HEK293 (cell line): ENCODE measurements around the gene FGF12.

Experiments used
- CTCF ChIA-PET: fragments of 350-600 bp; formaldehyde crosslinking; extraction: SDS; loops from one replicate; lab custom pipeline; 2021; ENCODE audit warnings: antibody characterized with exemption; lab: Yijun Ruan, JAX
- POLR2A ChIA-PET: fragments of 300-600 bp; formaldehyde crosslinking; extraction: SDS; loops from one replicate; lab custom pipeline; 2020; ENCODE audit warnings: antibody characterized with exemption, inconsistent platforms; lab: Yijun Ruan, JAX
- H3K27ac ChIP-seq: fragments of 200-500 bp; sonication (Bioruptor generic); 2 replicates; pipeline ENCODE4 v1.5.1; 2014; ENCODE audit warnings: low read depth, low read length, control low read depth, inconsistent platforms; ENCODE audit errors: extremely low read depth
- H3K36me3 ChIP-seq, 2 experiments: fragments of 200-500 bp in 1 of 2; sonication (Bioruptor generic) in 1 of 2; 1 replicate in 1 of 2; 2 replicates in 1 of 2; pipeline ENCODE4 v1.5.1; 2014 to 2017; ENCODE audit warnings: inconsistent platforms in 2 of 2, low read length in 2 of 2; ENCODE audit not compliant: control insufficient read depth in 2 of 2, insufficient read depth in 1 of 2
- H3K4me1 ChIP-seq: fragments of 200-500 bp; sonication (Bioruptor generic); 2 replicates; pipeline ENCODE4 v1.5.1; 2014; ENCODE audit warnings: mild to moderate bottlenecking, low read length, inconsistent platforms; ENCODE audit not compliant: control insufficient read depth, insufficient read depth
- H3K4me3 ChIP-seq: 2 replicates; pipeline ENCODE4 v1.5.1; 2011; ENCODE audit warnings: low read depth, mild to moderate bottlenecking, control low read depth, low read length, moderate library complexity
- H3K9me3 ChIP-seq: fragments of 200-500 bp; sonication (Bioruptor generic); 2 replicates; pipeline ENCODE4 v1.5.1; 2014; ENCODE audit warnings: low read depth, low read length, inconsistent platforms; ENCODE audit not compliant: control insufficient read depth, insufficient read depth
- EGR2 ChIP-seq: fragments of 450-650 bp; formaldehyde crosslinking; IDR thresholded peaks from 2 replicates; pipeline ENCODE4 v1.5.1; 2016; ENCODE audit warnings: low read depth, missing biosample characterization, missing genetic modification characterization
- INSM2 ChIP-seq: fragments of 450-650 bp; formaldehyde crosslinking; IDR thresholded peaks from 2 replicates; pipeline ENCODE4 v1.5.1; 2016; ENCODE audit warnings: missing biosample characterization, missing genetic modification characterization
- MYNN ChIP-seq: fragments of 450-650 bp; formaldehyde crosslinking; IDR thresholded peaks from 2 replicates; pipeline ENCODE4 v1.5.1; 2016; ENCODE audit warnings: missing biosample characterization, missing genetic modification characterization, borderline replicate concordance
- PRDM4 ChIP-seq: fragments of 450-650 bp; formaldehyde crosslinking; IDR thresholded peaks from 2 replicates; pipeline ENCODE4 v1.5.1; 2017; ENCODE audit warnings: missing biosample characterization, missing genetic modification characterization
- REPIN1 ChIP-seq: fragments of 450-650 bp; formaldehyde crosslinking; IDR thresholded peaks from 2 replicates; pipeline ENCODE4 v1.5.1; 2017; ENCODE audit warnings: missing biosample characterization, missing genetic modification characterization, low read depth
- SCRT2 ChIP-seq: fragments of 450-650 bp; formaldehyde crosslinking; IDR thresholded peaks from 2 replicates; pipeline ENCODE4 v1.5.1; 2016; ENCODE audit warnings: missing biosample characterization, missing genetic modification characterization
- ZFP69B ChIP-seq: fragments of 450-650 bp; formaldehyde crosslinking; IDR thresholded peaks from 2 replicates; pipeline ENCODE4 v1.5.1; 2016; ENCODE audit warnings: missing biosample characterization, missing genetic modification characterization
- ZNF24 ChIP-seq: fragments of 450-650 bp; formaldehyde crosslinking; IDR thresholded peaks from 2 replicates; pipeline ENCODE4 v1.5.1; 2016; ENCODE audit warnings: missing biosample characterization, missing genetic modification characterization
- ZNF37A ChIP-seq: fragments of 450-650 bp; IDR thresholded peaks from 2 replicates; pipeline ENCODE4 v1.5.1; 2018; ENCODE audit warnings: missing biosample characterization, missing genetic modification characterization
- ZNF426 ChIP-seq: fragments of 450-650 bp; formaldehyde crosslinking; IDR thresholded peaks from 2 replicates; pipeline ENCODE4 v1.5.1; 2017; ENCODE audit warnings: missing biosample characterization, missing genetic modification characterization, mild to moderate bottlenecking, inconsistent platforms, moderate library complexity
- ZNF433 ChIP-seq: fragments of 450-650 bp; formaldehyde crosslinking; IDR thresholded peaks from 2 replicates; pipeline ENCODE4 v1.5.1; 2016; ENCODE audit warnings: missing biosample characterization, missing genetic modification characterization, low read depth
- ZNF48 ChIP-seq: fragments of 450-650 bp; formaldehyde crosslinking; IDR thresholded peaks from 2 replicates; pipeline ENCODE4 v1.5.1; 2016; ENCODE audit warnings: missing biosample characterization, missing genetic modification characterization
- ZNF501 ChIP-seq: fragments of 450-650 bp; formaldehyde crosslinking; IDR thresholded peaks from 2 replicates; pipeline ENCODE4 v1.5.1; 2016; ENCODE audit warnings: missing biosample characterization, missing genetic modification characterization
- ZNF518A ChIP-seq: fragments of 450-650 bp; formaldehyde crosslinking; conservative IDR thresholded peaks from 2 replicates; pipeline ENCODE4 v1.5.1; 2016; ENCODE audit warnings: low read depth, missing biosample characterization, missing genetic modification characterization
- ZNF571 ChIP-seq: fragments of 450-650 bp; formaldehyde crosslinking; IDR thresholded peaks from 2 replicates; pipeline ENCODE4 v1.5.0; 2017; ENCODE audit warnings: missing biosample characterization, missing genetic modification characterization
- ZNF585B ChIP-seq: fragments of 450-650 bp; formaldehyde crosslinking; IDR thresholded peaks from 2 replicates; pipeline ENCODE4 v1.5.1; 2016; ENCODE audit warnings: missing biosample characterization, missing genetic modification characterization
- ZNF600 ChIP-seq: fragments of 450-650 bp; formaldehyde crosslinking; IDR thresholded peaks from 2 replicates; pipeline ENCODE4 v1.5.1; 2016; ENCODE audit warnings: missing biosample characterization, missing genetic modification characterization
- ZNF623 ChIP-seq: fragments of 450-650 bp; formaldehyde crosslinking; IDR thresholded peaks from 2 replicates; pipeline ENCODE4 v1.5.1; 2016; ENCODE audit warnings: missing biosample characterization, missing genetic modification characterization
- ZNF654 ChIP-seq: fragments of 450-650 bp; formaldehyde crosslinking; IDR thresholded peaks from 2 replicates; pipeline ENCODE4 v1.5.1; 2016; ENCODE audit warnings: low read depth, missing biosample characterization, missing genetic modification characterization
- ZNF660 ChIP-seq: fragments of 450-650 bp; IDR thresholded peaks from 2 replicates; pipeline ENCODE4 v1.5.1; 2018; ENCODE audit warnings: missing biosample characterization, mild to moderate bottlenecking, missing genetic modification characterization
- ZNF768 ChIP-seq: fragments of 450-650 bp; formaldehyde crosslinking; IDR thresholded peaks from 2 replicates; pipeline ENCODE4 v1.5.1; 2018; ENCODE audit warnings: missing biosample characterization, mild to moderate bottlenecking, missing genetic modification characterization
- ZSCAN30 ChIP-seq: fragments of 450-650 bp; IDR thresholded peaks from 2 replicates; pipeline ENCODE4 v1.5.1; 2018; ENCODE audit warnings: missing biosample characterization, mild to moderate bottlenecking, missing genetic modification characterization, moderate library complexity
- TF ChIP-seq, protein P1 (sequence below): fragments of 450-650 bp; formaldehyde crosslinking; IDR thresholded peaks from 2 replicates; pipeline ENCODE4 v1.5.1; 2016; ENCODE audit warnings: missing biosample characterization, missing genetic modification characterization

Gene FGF12

DNA sequence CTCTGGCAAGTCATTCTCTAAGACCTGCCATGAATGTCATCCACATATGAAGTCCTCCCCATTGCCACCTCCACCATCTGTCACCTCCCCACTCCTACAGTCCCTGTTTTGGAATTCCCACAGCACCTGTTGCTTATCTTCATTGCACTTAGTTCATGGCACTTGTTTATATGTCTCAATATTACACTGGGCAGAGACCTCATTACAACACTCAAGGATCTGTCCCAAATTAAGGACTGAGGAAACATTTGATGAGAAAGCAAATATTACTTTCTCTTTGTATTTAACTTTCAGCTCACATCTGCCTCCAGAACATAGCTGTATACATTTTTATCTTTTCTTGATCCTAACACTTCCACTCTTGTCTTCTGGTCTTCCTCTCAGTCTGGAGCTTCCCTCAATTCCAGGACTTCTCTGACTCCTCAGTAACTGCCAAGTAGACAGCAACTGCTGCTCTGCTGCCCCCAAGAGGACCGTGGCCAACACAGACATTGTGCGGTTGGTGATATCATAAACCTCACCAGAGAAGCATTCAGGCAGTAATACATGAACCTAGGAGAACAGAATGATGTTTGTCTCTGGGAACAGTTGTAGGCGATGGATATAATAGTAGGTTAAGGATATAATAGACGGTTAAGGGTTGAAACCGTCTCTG is 45.0 kb upstream of the FGF12 start:
- CTCF ChIA-PET: interaction anchor here (0.6 to 1.5 kb wide), 12 partner anchors 12 to 317 kb away, joined by 3 to 5 read pairs (median 3); no protein-coding TSS in a partner anchor
- Histone ChIP-seq H3K36me3 (no peaks in the 10 kb centered on the region), H3K4me3 (no peak overlapping the region), H3K9me3 (no peaks in the 10 kb centered on the region), H3K27ac (no peak overlapping the region), H3K4me1 (no peaks in the 10 kb centered on the region)
- TF ChIP-seq MYNN (tag by site-specific recombination): no peak
- 0 out of 2 replicates have a peak, but pooled peaks have one; percentile 19 for TF ChIP-seq ZSCAN30
- TF ChIP-seq ZNF660 (tag by site-specific recombination): peak; percentile 40; the same call in 1 of the 2 replicates
- TF ChIP-seq ZNF600: 0 out of 2 replicates have a peak, but pooled peaks have one; percentile 29
- peak; percentile 45 for TF ChIP-seq ZNF654 (tag by site-specific recombination)
- peak; percentile 40; the same call in 1 of the 2 replicates for TF ChIP-seq SCRT2
- TF ChIP-seq ZNF585B (tag by site-specific recombination): no peak
- POLR2A ChIA-PET: no interaction called here

DNA sequence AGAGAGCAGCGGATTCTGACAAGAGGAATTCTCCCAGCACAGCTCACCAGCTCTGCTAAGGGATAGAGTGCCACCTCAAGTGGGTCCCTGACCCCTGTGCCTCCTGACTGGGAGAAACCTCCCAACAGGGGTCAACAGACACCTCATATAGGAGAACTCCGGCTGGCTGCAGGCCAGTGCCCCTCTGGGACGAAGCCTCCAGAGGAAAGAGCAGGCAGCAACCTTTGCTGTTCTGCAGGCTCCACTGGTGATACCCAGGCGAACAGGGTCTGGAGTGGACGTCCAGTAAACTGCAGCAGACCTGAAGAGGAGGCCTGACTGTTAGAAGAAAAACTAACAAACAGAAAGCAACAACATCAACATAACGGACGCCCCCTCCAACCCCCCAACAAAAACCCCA is 31.3 kb upstream of the FGF12 start:
- CTCF ChIA-PET: interaction anchor here (1.2 kb wide), 1 partner anchor 25 kb away, joined by 3 read pairs; no protein-coding TSS in a partner anchor
- H3K27ac ChIP-seq: no peak overlapping the region
- H3K4me1 ChIP-seq: no peaks in the 10 kb centered on the region
- POLR2A ChIA-PET: no interaction called here
- no peak overlapping the region for H3K4me3 ChIP-seq
- H3K9me3 ChIP-seq: no peaks in the 10 kb centered on the region
- no peaks in the 10 kb centered on the region for H3K36me3 ChIP-seq
- no peak for TF ChIP-seq ZNF24
- TF ChIP-seq ZNF518A (tag by site-specific recombination): no peak
- TF ChIP-seq ZNF501 (tag by site-specific recombination): no peak
- no peak for TF ChIP-seq ZNF426
- TF ChIP-seq ZSCAN30: no peak
- no peak for TF ChIP-seq ZNF37A (tag by site-specific recombination)
- TF ChIP-seq, protein P1, sequence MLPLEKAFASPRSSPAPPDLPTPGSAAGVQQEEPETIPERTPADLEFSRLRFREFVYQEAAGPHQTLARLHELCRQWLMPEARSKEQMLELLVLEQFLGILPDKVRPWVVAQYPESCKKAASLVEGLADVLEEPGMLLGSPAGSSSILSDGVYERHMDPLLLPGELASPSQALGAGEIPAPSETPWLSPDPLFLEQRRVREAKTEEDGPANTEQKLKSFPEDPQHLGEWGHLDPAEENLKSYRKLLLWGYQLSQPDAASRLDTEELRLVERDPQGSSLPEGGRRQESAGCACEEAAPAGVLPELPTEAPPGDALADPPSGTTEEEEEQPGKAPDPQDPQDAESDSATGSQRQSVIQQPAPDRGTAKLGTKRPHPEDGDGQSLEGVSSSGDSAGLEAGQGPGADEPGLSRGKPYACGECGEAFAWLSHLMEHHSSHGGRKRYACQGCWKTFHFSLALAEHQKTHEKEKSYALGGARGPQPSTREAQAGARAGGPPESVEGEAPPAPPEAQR (tag by site-specific recombination): no peak
- TF ChIP-seq PRDM4 (tag by site-specific recombination): no peak
- TF ChIP-seq ZNF768 (tag by site-specific recombination): no peak
- TF ChIP-seq EGR2 (tag by site-specific recombination): no peak
- no peak for TF ChIP-seq ZNF571 (tag by site-specific recombination)
- no peak for TF ChIP-seq ZFP69B (tag by site-specific recombination)
- TF ChIP-seq ZNF433: no peak
- no peak for TF ChIP-seq ZNF48 (tag by site-specific recombination)
- TF ChIP-seq INSM2: no peak
- TF ChIP-seq ZNF623 (tag by site-specific recombination): no peak
- TF ChIP-seq REPIN1 (tag by site-specific recombination): no peak
